GM18511 (cell line): Measurements from ENCODE around the gene ENOPH1.
"Not testable (repeated sequence)": the region's sequence is repeated elsewhere in the genome, so short reads cannot be mapped to it uniquely, and the experiment has no call there.

ENCODE experiments used
- ATAC-seq: cut with Tn5 transposase; IDR thresholded peaks from one replicate; pipeline ENCODE4 v1.9.1; 2021; ENCODE audit warnings: mild to moderate bottlenecking, moderate library complexity; ENCODE audit not compliant: unreplicated experiment

Gene ENOPH1

GRCh38 chr4:82430193-82430963 is at the start of gene ENOPH1, which contains the start of gene HNRNPDL:
Gene ENOPH1, plus strand, starts transcription at chr4:82430590. Its CDS starts 240 bp downstream, at chr4:82430830.
Gene HNRNPDL, minus strand, starts transcription at chr4:82430462. Its CDS starts 772 bp downstream, at chr4:82429690.
- ATAC-seq = peak; percentile 79

GRCh38 chr4:82380831-82381230 is 49.6 kb upstream of the ENOPH1 start:
- no peak for ATAC-seq

DNA sequence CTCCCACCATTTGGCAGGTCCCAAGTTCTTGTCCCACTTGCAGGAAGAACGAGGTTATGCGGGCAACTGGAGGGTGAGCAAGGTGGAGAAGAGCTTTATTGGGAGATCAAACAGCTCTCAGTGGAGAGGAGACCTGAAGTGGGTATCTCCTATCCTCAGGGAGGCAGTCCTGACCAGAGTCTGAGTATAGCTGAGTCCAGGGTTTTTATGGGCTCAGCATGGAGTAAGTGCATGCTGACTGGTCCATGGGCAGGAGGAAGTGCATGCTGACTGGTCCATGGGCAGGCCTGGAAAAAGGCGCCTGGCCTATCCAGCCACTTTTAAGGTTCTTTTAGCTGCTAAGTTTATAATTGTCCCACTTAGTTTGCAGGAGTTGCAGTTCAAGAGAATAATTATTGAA is 49.2 kb upstream of the ENOPH1 start:
- ATAC-seq = no peak

DNA sequence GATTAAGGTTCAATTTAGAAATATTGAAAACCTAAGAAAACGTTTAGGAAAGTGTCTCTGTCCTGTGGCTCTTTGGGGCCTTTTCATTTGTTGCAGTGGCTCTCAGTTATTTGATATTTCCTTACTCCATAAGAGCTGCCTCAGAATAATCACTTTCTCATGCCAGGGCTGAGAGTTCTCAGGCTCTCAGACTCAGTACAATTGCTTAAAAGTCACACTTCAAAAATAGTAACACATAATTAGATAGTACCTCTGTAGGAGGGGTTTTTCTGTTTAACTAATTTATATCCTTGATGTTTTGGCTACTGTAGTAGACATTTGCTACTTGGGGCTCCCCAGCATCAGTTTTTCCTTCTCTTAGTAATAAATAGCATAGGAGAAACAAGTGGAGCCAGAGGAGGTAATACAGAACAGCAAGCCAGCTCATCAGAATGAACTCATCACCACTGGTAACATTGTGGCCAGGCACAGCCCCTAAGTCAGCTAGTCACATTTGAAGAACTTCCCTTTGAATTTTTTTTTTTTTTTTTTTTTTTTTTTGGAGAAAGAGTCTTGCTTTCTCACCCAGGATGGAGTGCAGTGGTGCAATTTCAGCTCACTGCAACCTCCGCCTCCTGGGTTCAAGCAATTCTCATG is 48.6 kb upstream of the ENOPH1 start:
- no peak for ATAC-seq

- ATAC-seq = no peak
These were observed 47.6 kb upstream of the ENOPH1 start for GRCh38 chr4:82382751-82383150.

- not testable (repeated sequence) for ATAC-seq
These were observed 44.1 kb upstream of the ENOPH1 start for GRCh38 chr4:82386312-82386711.

GRCh38 chr4:82388405-82388804 is 42.0 kb upstream of the ENOPH1 start:
- no peak for ATAC-seq

GRCh38 chr4:82390061-82390460 is 40.3 kb upstream of the ENOPH1 start:
- ATAC-seq = not testable (repeated sequence)

DNA sequence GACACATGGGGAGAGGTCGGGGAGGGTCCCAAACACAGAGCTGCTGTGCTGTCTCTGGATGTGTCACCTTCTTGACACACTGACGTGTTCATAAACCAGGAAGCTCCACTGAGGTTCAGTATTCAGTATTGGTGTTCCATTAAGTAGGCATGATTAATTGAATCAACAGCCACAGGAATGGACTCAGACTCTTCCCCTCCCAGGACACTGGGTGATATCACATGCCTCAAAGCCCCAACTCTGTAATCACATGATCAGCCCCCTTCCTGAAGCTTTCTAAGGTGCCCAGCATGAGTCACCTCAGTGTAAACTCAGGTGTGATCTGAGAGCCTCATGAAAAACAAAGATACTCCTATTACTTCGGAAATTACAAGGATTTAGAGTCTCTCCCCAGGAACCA is 35.5 kb upstream of the ENOPH1 start:
- ATAC-seq = no peak

- no peak for ATAC-seq
These were observed 32.9 kb upstream of the ENOPH1 start for GRCh38 chr4:82397527-82397926.

GRCh38 chr4:82398263-82398662 is 32.1 kb upstream of the ENOPH1 start:
- ATAC-seq = peak; percentile 54

GRCh38 chr4:82401600-82401999 is 28.8 kb upstream of the ENOPH1 start:
- no peak for ATAC-seq

DNA sequence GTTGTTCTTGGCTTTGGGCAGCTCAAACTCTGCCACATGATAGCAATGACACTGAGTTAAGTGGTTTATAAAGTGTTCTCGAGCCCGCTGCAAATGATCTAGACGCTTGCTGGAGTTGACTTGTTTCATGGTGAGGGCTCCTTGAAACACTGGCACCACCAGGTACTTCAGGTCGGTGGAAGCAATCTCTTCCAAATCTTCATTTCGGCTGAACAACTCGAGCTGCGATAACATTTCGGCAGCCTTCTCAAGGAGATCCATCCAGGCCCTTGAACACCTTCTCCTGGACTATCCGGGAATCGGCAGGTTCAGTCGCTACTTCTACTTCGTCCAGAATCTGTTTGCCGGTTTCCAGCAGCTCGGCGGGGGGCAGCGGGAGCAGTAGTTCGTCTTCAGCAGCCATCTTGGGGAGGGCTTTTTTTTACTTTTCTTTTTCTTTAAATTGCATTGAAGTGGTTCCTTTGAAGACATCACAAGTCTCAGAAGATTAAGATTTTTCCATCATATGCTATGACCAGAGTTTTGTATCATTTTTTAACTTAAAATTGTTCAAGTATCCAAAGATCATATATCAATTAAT is 28.1 kb upstream of the ENOPH1 start:
- no peak for ATAC-seq

- ATAC-seq = no peak
These were observed 26.7 kb upstream of the ENOPH1 start for GRCh38 chr4:82403725-82404124.

DNA sequence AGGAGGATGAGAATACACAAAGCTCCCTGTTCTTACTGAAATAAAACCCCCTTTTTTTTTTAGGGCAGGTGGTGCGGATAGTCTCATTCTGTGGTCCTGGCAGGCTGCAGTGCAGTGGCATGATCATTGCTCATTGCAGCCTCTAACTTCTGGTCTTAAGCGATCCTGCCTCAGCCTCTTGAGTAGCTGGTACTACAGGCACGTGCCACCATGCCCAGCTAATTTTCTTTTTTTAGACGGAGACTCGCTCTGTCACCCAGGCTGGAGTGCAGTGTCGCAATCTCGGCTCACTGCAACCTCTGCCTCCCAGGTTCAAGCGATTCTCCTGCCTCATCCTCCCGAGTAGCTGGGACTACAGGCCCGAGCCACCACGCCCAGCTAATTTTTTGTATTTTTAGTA is 15.3 kb upstream of the ENOPH1 start:
- not testable (repeated sequence) for ATAC-seq

GRCh38 chr4:82415922-82416365 is 14.4 kb upstream of the ENOPH1 start:
- ATAC-seq = no peak

- no peak for ATAC-seq
These were observed 10.9 kb upstream of the ENOPH1 start for GRCh38 chr4:82419451-82419850.

GRCh38 chr4:82421796-82422560 is 8.4 kb upstream of the ENOPH1 start:
- no peak for ATAC-seq

DNA sequence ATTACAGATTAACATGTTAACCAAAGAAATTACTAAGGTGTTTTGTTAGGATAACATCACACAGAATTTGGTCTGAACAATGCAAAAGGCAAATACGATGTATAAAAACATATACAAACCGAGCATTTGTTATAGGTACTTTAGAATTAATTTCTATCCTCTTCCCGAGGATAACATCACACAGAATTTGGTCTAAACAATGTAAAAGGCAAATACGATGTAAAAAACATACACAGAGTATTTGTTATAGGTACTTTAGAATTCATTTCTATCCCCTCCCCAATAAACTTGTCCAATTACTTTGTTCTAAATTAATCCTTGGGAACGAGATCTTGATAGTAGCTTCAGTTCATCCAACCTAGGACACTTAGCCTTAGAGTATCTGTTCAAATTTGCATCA is 7.8 kb upstream of the ENOPH1 start:
- ATAC-seq = no peak

DNA sequence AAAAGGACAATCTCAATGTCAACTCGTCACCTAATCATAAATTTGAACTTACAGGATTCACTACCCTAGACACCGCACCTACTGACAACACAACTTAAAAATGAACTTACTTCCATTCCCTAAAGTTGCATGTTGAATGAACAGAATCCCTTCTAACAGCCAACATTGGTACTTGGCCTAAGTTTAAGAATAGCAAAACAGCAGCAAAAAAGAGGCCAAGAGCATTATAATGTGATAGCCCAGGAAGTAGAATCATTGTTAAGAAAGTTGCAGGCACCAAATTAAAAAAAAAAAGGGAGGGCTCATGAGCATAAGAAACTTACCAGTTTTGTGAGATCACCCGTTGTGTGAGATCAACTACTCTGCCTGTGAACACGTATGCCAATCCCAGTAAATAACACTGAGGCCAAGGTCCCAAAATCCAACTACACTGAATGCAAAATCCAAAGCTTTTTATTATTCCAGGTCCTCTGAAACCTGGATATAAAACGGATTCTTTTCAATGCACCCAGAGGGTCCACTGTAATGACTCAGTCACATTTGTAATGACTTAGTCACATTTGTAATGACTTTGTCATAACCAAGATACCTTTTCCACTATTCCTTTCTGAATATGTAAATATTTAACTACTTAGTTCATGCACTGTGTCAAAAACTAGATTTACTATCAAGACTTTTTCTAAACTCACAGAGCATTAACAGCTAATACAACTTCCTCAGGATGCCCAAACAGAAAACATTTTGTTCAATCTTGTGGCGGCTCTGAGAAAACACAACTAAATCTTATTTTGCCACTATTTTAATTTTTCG is 6.9 kb upstream of the ENOPH1 start:
- ATAC-seq = no peak
